HepG2 (cell line): ENCODE measurements around the gene GSTA1. TPM values are rescaled to one million over a fixed set of nuclear protein-coding genes. Genes with fewer than 3 reads are reported as not detected.

ENCODE experiments used
- AKAP8 ChIP-seq: sonication (generic); formaldehyde crosslinking; IDR thresholded peaks from 2 replicates; pipeline ENCODE4 v1.5.1; 2020; ENCODE audit warnings: mild to moderate bottlenecking, missing genetic modification reagents
- ASH2L ChIP-seq: fragments of 300-600, 200-600 bp; sonication (generic); IDR thresholded peaks from 2 replicates; pipeline ENCODE4 v1.7.0; 2017; ENCODE audit warnings: low read depth, mild to moderate bottlenecking, moderate library complexity, mixed read lengths, low read length; ENCODE audit not compliant: insufficient read length
- CEBPG ChIP-seq: IDR thresholded peaks from 2 replicates; pipeline ENCODE4 v1.6.1; 2016
- DR1 ChIP-seq: sonication (generic); formaldehyde crosslinking; IDR thresholded peaks from 2 replicates; pipeline ENCODE4 v1.8.0; 2021; ENCODE audit warnings: mild to moderate bottlenecking, missing genetic modification reagents, inconsistent platforms
- HNF4A ChIP-seq: sonication (generic); formaldehyde crosslinking; IDR thresholded peaks from 2 replicates; pipeline ENCODE4 v1.4.0; 2020; ENCODE audit warnings: missing genetic modification reagents
- HNF4G ChIP-seq, 2 experiments: sonication (generic) in 1 of 2; formaldehyde crosslinking in 1 of 2; IDR thresholded peaks; 2 replicates each; pipeline versions ENCODE4 v1.4.0 to v1.6.1; 2011 to 2020; ENCODE audit warnings: borderline replicate concordance in 2 of 2, low read depth in 2 of 2, mild to moderate bottlenecking in 2 of 2, low read length in 1 of 2, missing genetic modification reagents in 1 of 2, moderate library complexity in 1 of 2
- KLF9 ChIP-seq: IDR thresholded peaks from 2 replicates; pipeline ENCODE4 v1.6.1; 2016; ENCODE audit warnings: low read depth
- PHF5A ChIP-seq: IDR thresholded peaks from one replicate; pipeline ENCODE4 v1.6.1; 2018; ENCODE audit warnings: low read depth, missing genetic modification reagents; ENCODE audit not compliant: unreplicated experiment
- PRMT3 ChIP-seq: sonication (generic); formaldehyde crosslinking; IDR thresholded peaks from 2 replicates; pipeline ENCODE4 v1.8.1; 2022; ENCODE audit warnings: low read depth, mild to moderate bottlenecking, moderate library complexity, missing genetic modification reagents, borderline replicate concordance
- REPIN1 ChIP-seq: sonication (generic); formaldehyde crosslinking; IDR thresholded peaks from 2 replicates; pipeline ENCODE4 v1.8.0; 2022; ENCODE audit warnings: missing genetic modification reagents, low read depth, mild to moderate bottlenecking, borderline replicate concordance
- SNAI1 ChIP-seq: sonication (generic); formaldehyde crosslinking; IDR thresholded peaks from 2 replicates; pipeline ENCODE4 v1.5.0; 2020; ENCODE audit warnings: mild to moderate bottlenecking, missing genetic modification reagents, borderline replicate concordance
- ZBTB20 ChIP-seq: sonication (generic); formaldehyde crosslinking; IDR thresholded peaks from 2 replicates; pipeline ENCODE4 v1.8.1; 2023; ENCODE audit warnings: missing genetic modification reagents, low read depth, mild to moderate bottlenecking, borderline replicate concordance
- ZFP41 ChIP-seq: sonication (generic); formaldehyde crosslinking; IDR thresholded peaks from 2 replicates; pipeline ENCODE4 v1.4.0; 2020; ENCODE audit warnings: mild to moderate bottlenecking, missing genetic modification reagents, borderline replicate concordance
- ZNF331 ChIP-seq: sonication (generic); formaldehyde crosslinking; IDR thresholded peaks from 2 replicates; pipeline ENCODE4 v1.4.0; 2020; ENCODE audit warnings: missing genetic modification reagents
- ZNF788 ChIP-seq: sonication (generic); formaldehyde crosslinking; IDR thresholded peaks from 2 replicates; pipeline ENCODE4 v1.5.0; 2020; ENCODE audit warnings: mild to moderate bottlenecking, missing genetic modification reagents, borderline replicate concordance
- polyA plus RNA-seq, 8 experiments: library from polyadenylated mRNA; depleted of rRNA in 3 of 8; stranded (reverse) in 7 of 8; unstranded in 1 of 8; fragments of >200 nt; fragmentation: Illumina TruSeq in 4 of 8; extraction: Trizol in 4 of 8; gene quantifications; 2 replicates each; pipeline versions ENCODE4 v1.2.1 to v1.2.3, GENCODE V29; 2011 to 2016; ENCODE audit warnings: low read depth in 4 of 8, missing spikeins in 1 of 8, mixed read lengths in 1 of 8; ENCODE audit not compliant: insufficient read depth in 1 of 8
- total RNA-seq, 5 experiments: library from RNA; depleted of rRNA; stranded (reverse); fragments of >200 nt; fragmentation: Illumina TruSeq; extraction: Trizol; gene quantifications; 2 replicates each; pipeline ENCODE4 v1.2.3, GENCODE V29; 2016; ENCODE audit warnings: low read depth in 1 of 5
- TF ChIP-seq, protein P1 (sequence below): IDR thresholded peaks from 2 replicates; pipeline ENCODE4 v1.6.1; 2012; ENCODE audit warnings: inconsistent platforms
- TF ChIP-seq, protein P2 (sequence below): IDR thresholded peaks from 2 replicates; pipeline ENCODE4 v1.4.0; 2020; ENCODE audit warnings: mild to moderate bottlenecking, missing genetic modification reagents
- TF ChIP-seq, protein P3 (sequence below): sonication (generic); formaldehyde crosslinking; IDR thresholded peaks from 2 replicates; pipeline ENCODE4 v1.4.0; 2020; ENCODE audit warnings: missing genetic modification reagents, mild to moderate bottlenecking, borderline replicate concordance
- TF ChIP-seq, protein P4 (sequence below): sonication (generic); formaldehyde crosslinking; IDR thresholded peaks from 2 replicates; pipeline ENCODE4 v1.5.0; 2020; ENCODE audit warnings: missing genetic modification reagents
- TF ChIP-seq, protein P5 (sequence below): sonication (generic); formaldehyde crosslinking; IDR thresholded peaks from 2 replicates; pipeline ENCODE4 v1.5.0; 2020; ENCODE audit warnings: mild to moderate bottlenecking, missing genetic modification reagents, borderline replicate concordance

The GSTA1 gene
- total and polyA plus RNA-seq, 2 of the 13 experiments (the other 11 are each of a cell fraction or from before 2014, with no cell fraction given) = 6.2 to 282 TPM

DNA sequence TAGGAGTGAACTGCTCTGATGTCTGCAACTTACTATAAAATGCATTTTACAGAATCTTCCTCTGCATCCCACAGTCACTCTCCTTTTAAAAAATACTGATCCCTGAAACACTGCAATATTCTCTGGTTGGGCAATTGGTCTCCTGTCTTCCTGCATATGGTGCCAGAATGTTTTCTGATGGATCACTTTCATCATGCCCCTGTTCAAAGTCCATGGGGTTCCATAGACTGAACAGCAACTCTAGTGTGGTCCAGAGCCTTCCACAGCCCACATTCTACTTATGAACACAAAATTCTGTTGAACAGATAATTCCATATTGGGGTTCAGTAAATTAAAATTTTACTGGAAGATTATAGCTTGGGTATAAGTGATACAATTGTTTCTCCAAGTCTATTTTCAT, 51.3 kb downstream of the GSTA1 start (continued):
- TF ChIP-seq ASH2L = no peak
- TF ChIP-seq, protein P1, sequence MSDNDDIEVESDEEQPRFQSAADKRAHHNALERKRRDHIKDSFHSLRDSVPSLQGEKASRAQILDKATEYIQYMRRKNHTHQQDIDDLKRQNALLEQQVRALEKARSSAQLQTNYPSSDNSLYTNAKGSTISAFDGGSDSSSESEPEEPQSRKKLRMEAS = no peak
- TF ChIP-seq ZNF331 (CRISPR knock-in tag) = no peak
- TF ChIP-seq HNF4A = peak; percentile 81
- TF ChIP-seq PHF5A (CRISPR knock-in tag) = no peak
- no peak for TF ChIP-seq ZFP41 (CRISPR knock-in tag)
- TF ChIP-seq CEBPG (CRISPR knock-in tag) = peak; percentile 48; the same call in 1 of the 2 replicates
- no peak for TF ChIP-seq DR1 (CRISPR knock-in tag)
- TF ChIP-seq, protein P2, sequence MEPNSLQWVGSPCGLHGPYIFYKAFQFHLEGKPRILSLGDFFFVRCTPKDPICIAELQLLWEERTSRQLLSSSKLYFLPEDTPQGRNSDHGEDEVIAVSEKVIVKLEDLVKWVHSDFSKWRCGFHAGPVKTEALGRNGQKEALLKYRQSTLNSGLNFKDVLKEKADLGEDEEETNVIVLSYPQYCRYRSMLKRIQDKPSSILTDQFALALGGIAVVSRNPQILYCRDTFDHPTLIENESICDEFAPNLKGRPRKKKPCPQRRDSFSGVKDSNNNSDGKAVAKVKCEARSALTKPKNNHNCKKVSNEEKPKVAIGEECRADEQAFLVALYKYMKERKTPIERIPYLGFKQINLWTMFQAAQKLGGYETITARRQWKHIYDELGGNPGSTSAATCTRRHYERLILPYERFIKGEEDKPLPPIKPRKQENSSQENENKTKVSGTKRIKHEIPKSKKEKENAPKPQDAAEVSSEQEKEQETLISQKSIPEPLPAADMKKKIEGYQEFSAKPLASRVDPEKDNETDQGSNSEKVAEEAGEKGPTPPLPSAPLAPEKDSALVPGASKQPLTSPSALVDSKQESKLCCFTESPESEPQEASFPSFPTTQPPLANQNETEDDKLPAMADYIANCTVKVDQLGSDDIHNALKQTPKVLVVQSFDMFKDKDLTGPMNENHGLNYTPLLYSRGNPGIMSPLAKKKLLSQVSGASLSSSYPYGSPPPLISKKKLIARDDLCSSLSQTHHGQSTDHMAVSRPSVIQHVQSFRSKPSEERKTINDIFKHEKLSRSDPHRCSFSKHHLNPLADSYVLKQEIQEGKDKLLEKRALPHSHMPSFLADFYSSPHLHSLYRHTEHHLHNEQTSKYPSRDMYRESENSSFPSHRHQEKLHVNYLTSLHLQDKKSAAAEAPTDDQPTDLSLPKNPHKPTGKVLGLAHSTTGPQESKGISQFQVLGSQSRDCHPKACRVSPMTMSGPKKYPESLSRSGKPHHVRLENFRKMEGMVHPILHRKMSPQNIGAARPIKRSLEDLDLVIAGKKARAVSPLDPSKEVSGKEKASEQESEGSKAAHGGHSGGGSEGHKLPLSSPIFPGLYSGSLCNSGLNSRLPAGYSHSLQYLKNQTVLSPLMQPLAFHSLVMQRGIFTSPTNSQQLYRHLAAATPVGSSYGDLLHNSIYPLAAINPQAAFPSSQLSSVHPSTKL (CRISPR knock-in tag) = no peak
- TF ChIP-seq HNF4G (IDR thresholded peaks at IDR 0.05; ENCODE audit: borderline replicate concordance, low read depth, low read length) = peak; percentile 57; the same call in 1 of the 2 replicates
- TF ChIP-seq HNF4G (CRISPR knock-in tag; IDR thresholded peaks at IDR 0.05; ENCODE audit: borderline replicate concordance, low read depth) = no peak
- no peak for TF ChIP-seq SNAI1 (CRISPR knock-in tag)
- TF ChIP-seq KLF9 (CRISPR knock-in tag) = no peak
- TF ChIP-seq AKAP8 (CRISPR knock-in tag) = no peak
- no peak for TF ChIP-seq REPIN1 (CRISPR knock-in tag)
- TF ChIP-seq, protein P3, sequence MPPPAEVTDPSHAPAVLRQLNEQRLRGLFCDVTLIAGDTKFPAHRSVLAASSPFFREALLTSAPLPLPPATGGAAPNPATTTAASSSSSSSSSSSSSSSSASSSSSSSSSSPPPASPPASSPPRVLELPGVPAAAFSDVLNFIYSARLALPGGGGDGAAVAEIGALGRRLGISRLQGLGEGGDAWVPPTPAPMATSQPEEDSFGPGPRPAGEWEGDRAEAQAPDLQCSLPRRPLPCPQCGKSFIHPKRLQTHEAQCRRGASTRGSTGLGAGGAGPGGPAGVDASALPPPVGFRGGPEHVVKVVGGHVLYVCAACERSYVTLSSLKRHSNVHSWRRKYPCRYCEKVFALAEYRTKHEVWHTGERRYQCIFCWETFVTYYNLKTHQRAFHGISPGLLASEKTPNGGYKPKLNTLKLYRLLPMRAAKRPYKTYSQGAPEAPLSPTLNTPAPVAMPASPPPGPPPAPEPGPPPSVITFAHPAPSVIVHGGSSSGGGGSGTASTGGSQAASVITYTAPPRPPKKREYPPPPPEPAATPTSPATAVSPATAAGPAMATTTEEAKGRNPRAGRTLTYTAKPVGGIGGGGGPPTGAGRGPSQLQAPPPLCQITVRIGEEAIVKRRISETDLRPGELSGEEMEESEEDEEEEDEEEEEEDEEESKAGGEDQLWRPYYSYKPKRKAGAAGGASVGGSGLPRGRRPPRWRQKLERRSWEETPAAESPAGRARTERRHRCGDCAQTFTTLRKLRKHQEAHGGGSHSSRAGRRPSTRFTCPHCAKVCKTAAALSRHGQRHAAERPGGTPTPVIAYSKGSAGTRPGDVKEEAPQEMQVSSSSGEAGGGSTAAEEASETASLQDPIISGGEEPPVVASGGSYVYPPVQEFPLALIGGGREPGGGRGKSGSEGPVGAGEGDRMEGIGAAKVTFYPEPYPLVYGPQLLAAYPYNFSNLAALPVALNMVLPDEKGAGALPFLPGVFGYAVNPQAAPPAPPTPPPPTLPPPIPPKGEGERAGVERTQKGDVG (CRISPR knock-in tag) = no peak
- no peak for TF ChIP-seq ZBTB20 (CRISPR knock-in tag)
- no peak for TF ChIP-seq PRMT3
- TF ChIP-seq, protein P4, sequence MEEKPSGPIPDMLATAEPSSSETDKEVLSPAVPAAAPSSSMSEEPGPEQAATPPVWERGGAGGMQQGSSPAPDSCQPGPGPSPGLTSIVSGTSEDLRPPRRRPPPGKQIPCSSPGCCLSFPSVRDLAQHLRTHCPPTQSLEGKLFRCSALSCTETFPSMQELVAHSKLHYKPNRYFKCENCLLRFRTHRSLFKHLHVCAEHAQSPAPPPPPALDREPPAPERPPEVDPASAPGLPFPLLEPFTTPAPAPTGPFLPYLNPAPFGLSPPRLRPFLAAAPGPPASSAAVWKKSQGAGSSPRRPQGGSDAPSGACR = no peak
- TF ChIP-seq, protein P5, sequence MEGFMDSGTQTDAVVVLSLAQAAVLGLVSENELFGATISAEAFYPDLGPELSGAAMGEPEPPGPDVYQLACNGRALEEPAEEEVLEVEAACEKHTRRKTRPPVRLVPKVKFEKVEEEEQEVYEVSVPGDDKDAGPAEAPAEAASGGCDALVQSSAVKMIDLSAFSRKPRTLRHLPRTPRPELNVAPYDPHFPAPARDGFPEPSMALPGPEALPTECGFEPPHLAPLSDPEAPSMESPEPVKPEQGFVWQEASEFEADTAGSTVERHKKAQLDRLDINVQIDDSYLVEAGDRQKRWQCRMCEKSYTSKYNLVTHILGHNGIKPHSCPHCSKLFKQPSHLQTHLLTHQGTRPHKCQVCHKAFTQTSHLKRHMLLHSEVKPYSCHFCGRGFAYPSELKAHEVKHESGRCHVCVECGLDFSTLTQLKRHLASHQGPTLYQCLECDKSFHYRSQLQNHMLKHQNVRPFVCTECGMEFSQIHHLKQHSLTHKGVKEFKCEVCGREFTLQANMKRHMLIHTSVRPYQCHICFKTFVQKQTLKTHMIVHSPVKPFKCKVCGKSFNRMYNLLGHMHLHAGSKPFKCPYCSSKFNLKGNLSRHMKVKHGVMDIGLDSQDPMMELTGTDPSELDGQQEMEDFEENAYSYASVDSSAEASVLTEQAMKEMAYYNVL (CRISPR knock-in tag) = no peak
- TF ChIP-seq ZNF788 = no peak
